SW480 (cell line): ENCODE results near the gene NID2.
A peak's percentile ranks its signal among the peaks of the same experiment; 100 is the strongest.

ENCODE experiments used
- DNase-seq: peaks from one replicate; pipeline ENCODE4 v3.0.0-alpha.2; 2016; ENCODE audit warnings: low spot score

Gene NID2

GRCh38 chr14:52080808-52081755, 12.2 kb upstream of the NID2 start:
- no peak for DNase-seq

- no peak for DNase-seq
These were observed 11.4 kb upstream of the NID2 start for GRCh38 chr14:52080158-52080800.

- DNase-seq, result peak; percentile 7
These were observed 10.5 kb upstream of the NID2 start for GRCh38 chr14:52079239-52079959.

GRCh38 chr14:52078721-52079120, 9.9 kb upstream of the NID2 start:
- DNase-seq, result no peak

- DNase-seq, result no peak
These were observed 9.3 kb upstream of the NID2 start for GRCh38 chr14:52078095-52078531.

- DNase-seq, result no peak
These were observed 8.6 kb upstream of the NID2 start for GRCh38 chr14:52077256-52077979.

GRCh38 chr14:52076334-52076733, 7.5 kb upstream of the NID2 start:
- DNase-seq, result no peak

- DNase-seq, result no peak
These were observed 6.5 kb upstream of the NID2 start for GRCh38 chr14:52075371-52075770.

GRCh38 chr14:52073251-52073650, 4.4 kb upstream of the NID2 start:
- DNase-seq, result no peak

GRCh38 chr14:52072266-52072780, 3.5 kb upstream of the NID2 start:
- no peak for DNase-seq

- peak; percentile 9 for DNase-seq
These were observed 2.8 kb upstream of the NID2 start for GRCh38 chr14:52071675-52072074.

- no peak for DNase-seq
These were observed 1.2 kb upstream of the NID2 start for GRCh38 chr14:52070051-52070431.

GRCh38 chr14:52069307-52070050, 620 bp upstream of the NID2 start:
- no peak for DNase-seq

GRCh38 chr14:52067873-52068614, 815 bp downstream of the NID2 start:
- no peak for DNase-seq

- no peak for DNase-seq
These were observed 4.7 kb downstream of the NID2 start for GRCh38 chr14:52064174-52064573.

- no peak for DNase-seq
These were observed 5.8 kb downstream of the NID2 start for GRCh38 chr14:52063052-52063462.

- DNase-seq, result no peak
These were observed 7.0 kb downstream of the NID2 start for GRCh38 chr14:52061890-52062289.

GRCh38 chr14:52061390-52061789, 7.5 kb downstream of the NID2 start:
- DNase-seq, result no peak

GRCh38 chr14:52060080-52060479, 8.8 kb downstream of the NID2 start:
- no peak for DNase-seq

GRCh38 chr14:52059649-52060048, 9.2 kb downstream of the NID2 start:
- DNase-seq, result no peak
